GM11168 (cell line): Measurements from ENCODE around the gene CHRM2.

Experiments used
- in situ Hi-C: fragments of 300-500 bp; cut with MboI; formaldehyde crosslinking; loops from one replicate; pipeline ENCODE4 v1.12.0; 2022; ENCODE audit warnings: low sequenced_read_pairs; ENCODE audit not compliant: unreplicated experiment

The CHRM2 gene

GRCh38 chr7:136891850-136892249 is 23.4 kb downstream of the CHRM2 start:
- in situ Hi-C loops = no loop called here

DNA sequence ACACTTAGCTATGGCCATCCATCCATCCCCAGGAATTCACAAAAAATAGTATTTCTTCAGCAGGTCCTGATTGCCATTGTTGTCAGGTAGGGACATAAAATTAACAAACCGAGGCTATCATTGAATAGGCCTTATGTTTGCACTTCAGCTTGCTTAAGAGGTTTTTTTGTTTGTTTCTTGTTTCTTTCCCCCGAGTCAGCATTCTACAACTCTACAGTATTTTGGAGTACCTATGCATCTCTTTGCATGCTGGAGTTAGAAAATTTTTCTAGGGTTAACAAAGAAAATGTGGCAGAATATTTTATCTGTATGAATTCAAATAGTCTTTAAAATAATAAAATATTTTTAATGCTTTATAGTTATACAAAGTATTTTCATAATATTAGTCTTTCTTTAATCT is 26.3 kb downstream of the CHRM2 start:
- in situ Hi-C loops = no loop called here

GRCh38 chr7:136897676-136898075 is 29.2 kb downstream of the CHRM2 start:
- in situ Hi-C loops = no loop called here

DNA sequence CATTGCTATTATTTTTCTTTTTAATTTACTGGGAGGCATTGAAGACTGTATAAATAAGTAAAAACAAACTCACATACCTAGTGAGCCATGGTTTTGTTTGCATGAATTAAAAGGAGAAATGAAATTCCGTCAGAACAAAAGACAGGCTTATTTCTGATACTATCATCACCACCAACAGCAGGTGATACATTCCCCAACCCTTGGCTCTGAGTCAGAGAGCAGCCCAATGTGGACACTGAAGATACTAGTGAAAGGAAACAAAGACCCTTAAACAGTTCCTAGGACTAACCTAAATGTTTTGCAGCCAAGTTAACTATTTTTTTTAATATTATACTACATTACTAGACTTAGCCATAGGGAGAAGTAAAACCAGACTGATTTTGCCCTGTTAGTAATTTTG is 31.6 kb downstream of the CHRM2 start:
- in situ Hi-C loops = no loop called here

- in situ Hi-C loops = no loop called here
These were observed 42.3 kb downstream of the CHRM2 start for GRCh38 chr7:136910771-136911170.

- in situ Hi-C loops = no loop called here
These were observed 42.9 kb downstream of the CHRM2 start for GRCh38 chr7:136911344-136911743.

GRCh38 chr7:136912339-136912738 is 43.9 kb downstream of the CHRM2 start:
- in situ Hi-C loops = no loop called here

DNA sequence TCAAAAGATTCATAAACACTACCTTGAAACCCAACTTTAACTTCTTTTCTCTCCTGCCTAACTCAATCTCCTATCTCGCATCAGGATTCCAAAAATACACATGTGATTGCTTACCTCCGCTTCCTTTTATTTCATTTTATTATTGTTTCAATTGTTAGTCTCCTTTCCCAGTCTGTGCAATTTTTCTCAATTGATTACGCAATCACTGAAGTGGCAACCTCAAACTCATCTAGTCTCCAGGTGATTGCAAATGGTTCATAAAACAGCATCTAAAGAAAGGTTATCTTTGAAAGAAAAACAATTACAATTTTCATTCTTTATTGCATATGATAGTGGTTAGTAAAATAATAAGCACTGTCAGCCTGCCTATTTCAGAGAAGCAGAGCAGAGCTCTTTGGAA is 45.6 kb downstream of the CHRM2 start:
- in situ Hi-C loops = no loop called here

- in situ Hi-C loops = no loop called here
These were observed 51.4 kb downstream of the CHRM2 start for GRCh38 chr7:136919820-136920219.

DNA sequence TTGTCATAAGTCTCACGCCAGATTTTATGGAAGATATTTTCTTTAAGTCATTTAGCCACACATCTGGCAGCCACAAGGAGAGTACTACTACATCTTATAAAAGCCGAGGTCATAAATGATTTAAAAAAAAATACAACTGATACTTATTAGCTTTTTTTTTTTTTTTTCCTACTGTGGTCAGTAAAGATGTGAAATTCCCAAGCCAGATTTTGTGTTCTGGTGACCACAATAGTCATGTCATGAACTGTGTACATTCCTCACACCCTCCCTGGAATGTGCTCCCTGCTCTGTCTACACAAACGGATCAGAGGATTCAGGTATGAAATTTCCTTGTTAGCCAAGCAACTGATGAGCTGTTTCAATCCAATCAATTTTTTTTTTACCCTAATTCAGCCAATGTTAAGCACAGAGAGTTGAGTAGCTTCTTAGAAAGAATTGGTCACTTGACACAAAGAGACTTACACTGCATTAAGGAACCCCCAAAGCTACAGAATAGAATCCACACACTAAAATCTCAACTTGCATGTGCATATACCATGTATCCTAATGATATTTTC is 54.7 kb downstream of the CHRM2 start:
- in situ Hi-C loops = no loop called here

DNA sequence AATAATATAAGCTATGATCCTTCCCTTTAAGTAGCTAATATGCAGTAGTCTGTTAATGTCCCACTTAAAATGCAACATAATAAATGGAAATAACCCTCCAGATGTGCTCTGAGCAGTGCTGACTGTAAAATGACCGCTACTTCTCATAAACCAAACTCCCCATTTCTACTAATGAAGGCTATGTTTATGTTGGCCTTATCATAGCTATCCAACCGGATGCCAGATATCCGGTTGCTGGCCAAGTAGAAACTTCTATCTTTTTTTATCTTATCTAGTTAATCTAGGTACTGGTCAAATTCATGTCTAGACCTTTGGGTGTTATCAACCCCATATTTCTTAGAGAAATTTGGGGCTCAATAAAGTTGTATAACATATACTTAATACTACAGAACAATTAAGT is 56.6 kb downstream of the CHRM2 start:
- in situ Hi-C loops = no loop called here

- in situ Hi-C loops = no loop called here
These were observed 57.1 kb downstream of the CHRM2 start for GRCh38 chr7:136925556-136925955.

DNA sequence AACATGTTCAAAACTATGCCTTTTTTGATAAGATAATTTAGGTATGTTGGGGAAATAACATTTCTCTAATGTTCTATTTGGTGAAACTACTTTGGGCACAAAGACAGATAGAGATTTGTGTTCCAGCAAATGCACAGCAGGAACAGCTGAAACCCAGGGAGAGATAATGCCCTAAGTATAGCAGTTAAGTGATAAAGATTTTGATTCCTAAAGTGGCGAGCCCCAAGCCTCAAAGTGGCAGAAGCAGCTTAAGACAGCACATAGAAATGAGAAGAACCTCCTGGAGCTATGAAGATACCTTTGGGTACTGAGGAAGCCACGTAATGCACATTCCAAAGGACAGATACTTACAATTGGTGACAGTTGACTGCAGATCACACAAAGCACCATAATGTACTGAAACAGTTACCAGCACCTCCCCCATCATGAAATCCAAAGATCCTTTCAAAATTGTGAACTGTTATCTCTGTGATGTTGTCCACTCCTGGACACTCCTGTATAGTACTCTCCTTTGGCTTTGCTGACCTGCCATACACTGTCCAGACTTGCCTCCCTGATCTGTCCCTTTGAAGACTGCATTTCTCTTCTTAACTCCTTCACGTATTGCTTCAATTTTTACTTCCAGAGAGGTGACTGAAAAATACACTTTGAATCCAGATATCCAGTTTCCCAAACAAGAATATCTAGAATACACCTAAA is 62.9 kb downstream of the CHRM2 start:
- in situ Hi-C loops = no loop called here

GRCh38 chr7:136937436-136937835 is 69.0 kb downstream of the CHRM2 start:
- in situ Hi-C loops = no loop called here

- in situ Hi-C loops = no loop called here
These were observed 70.0 kb downstream of the CHRM2 start for GRCh38 chr7:136938476-136938875.

- in situ Hi-C loops = no loop called here
These were observed 71.7 kb downstream of the CHRM2 start for GRCh38 chr7:136940122-136940521.

DNA sequence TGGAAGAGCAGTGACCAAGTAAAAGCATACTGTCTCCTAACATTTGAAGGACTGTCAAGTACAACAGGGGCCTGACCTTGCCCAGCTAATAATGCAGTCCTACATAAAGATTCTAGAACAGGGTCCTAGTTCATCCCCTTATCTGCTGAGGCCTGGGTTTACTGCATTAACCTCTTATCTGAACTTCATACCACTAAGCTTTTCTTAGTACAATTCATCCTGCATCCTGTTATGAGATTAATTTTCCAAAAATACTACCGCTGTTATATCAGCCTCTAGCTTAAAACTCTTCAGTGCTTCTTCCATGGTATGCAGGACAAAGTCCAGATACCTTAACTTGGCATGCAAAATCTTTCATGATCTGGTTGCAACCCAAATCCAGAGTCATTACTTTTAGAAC is 72.5 kb downstream of the CHRM2 start:
- in situ Hi-C loops = no loop called here

GRCh38 chr7:136941816-136942215 is 73.4 kb downstream of the CHRM2 start:
- in situ Hi-C loops = no loop called here

- in situ Hi-C loops = no loop called here
These were observed 73.9 kb downstream of the CHRM2 start for GRCh38 chr7:136942401-136942800.

DNA sequence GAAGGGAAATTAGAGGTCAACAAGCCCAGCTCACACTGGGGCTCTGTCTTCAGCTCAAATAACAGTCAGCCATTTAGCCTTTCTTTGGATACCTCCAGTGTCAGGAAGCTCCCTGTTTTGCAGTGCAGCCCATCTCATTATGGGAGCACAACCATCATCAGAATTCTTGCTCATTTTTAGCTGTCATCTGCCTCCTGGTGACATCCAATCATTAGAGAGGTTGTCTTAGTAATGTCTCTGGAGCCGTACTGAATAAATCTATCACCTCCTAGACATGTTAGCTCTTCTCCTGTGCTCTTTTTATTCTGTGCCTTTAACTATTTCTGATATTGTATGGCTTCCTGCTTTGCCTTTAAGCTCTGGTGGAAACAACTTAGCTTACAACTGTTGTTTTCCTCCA is 74.5 kb downstream of the CHRM2 start:
- in situ Hi-C loops = no loop called here

- in situ Hi-C loops = no loop called here
These were observed 78.9 kb downstream of the CHRM2 start for GRCh38 chr7:136947347-136947746.

DNA sequence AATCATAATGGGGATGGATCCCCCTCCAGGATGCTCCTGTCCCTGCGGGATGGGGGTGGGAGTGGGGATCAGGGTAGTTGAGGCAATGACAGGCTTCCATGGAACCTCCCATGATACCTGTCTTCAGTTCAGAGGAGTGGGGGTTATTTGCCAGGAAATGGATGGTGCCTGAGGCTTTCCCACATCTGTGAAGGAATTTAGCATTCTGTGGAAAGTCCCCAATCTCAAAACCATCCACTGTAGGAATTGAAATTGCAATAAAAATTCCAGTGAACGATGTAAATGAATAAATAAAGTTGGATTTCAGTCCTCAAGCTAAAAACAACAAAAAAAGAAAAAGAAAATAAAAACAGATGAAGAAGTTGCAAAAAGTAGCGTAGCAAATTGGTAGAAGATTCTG is 81.9 kb downstream of the CHRM2 start:
- in situ Hi-C loops = no loop called here
